Loucy (cell line): ENCODE data around the gene PDCD10.
A peak's percentile ranks its signal among the peaks of the same experiment; 100 is the strongest.

ENCODE experiments used
- H2AFZ ChIP-seq: fragments of 200-600 bp; sonication (generic); 2 replicates; pipeline ENCODE4 v1.6.0; 2016; ENCODE audit warnings: antibody characterized with exemption, mild to moderate bottlenecking, low read length, moderate library complexity
- H3F3A ChIP-seq: fragments of 200-600 bp; 2 replicates; pipeline ENCODE4 v1.6.0; 2016; ENCODE audit warnings: antibody characterized with exemption, low read depth, mild to moderate bottlenecking
- H3K27me3 ChIP-seq: fragments of 200-600 bp; sonication (generic); 2 replicates; pipeline ENCODE4 v1.6.1; 2014; ENCODE audit warnings: low read length, mild to moderate bottlenecking; ENCODE audit not compliant: insufficient read depth, poor library complexity, severe bottlenecking
- H3K36me3 ChIP-seq: fragments of 200-600 bp; sonication (generic); 2 replicates; pipeline ENCODE4 v1.6.1; 2016; ENCODE audit warnings: low read length; ENCODE audit not compliant: insufficient read depth
- H3K4me1 ChIP-seq: fragments of 200-600 bp; sonication (generic); 2 replicates; pipeline ENCODE4 v1.5.1; 2014; ENCODE audit warnings: low read length, mild to moderate bottlenecking; ENCODE audit not compliant: insufficient read depth, poor library complexity, severe bottlenecking
- H3K4me2 ChIP-seq: fragments of 200-600 bp; sonication (generic); 2 replicates; pipeline ENCODE4 v1.6.0; 2014; ENCODE audit warnings: antibody characterized with exemption, low read length, low read depth, mild to moderate bottlenecking; ENCODE audit not compliant: poor library complexity, severe bottlenecking
- H3K4me3 ChIP-seq: fragments of 200-600 bp; sonication (generic); 2 replicates; pipeline ENCODE4 v1.5.1; 2014; ENCODE audit warnings: low read length, mild to moderate bottlenecking, mixed read lengths; ENCODE audit not compliant: poor library complexity, severe bottlenecking
- H3K79me2 ChIP-seq: fragments of 200-600 bp; sonication (generic); 2 replicates; pipeline ENCODE4 v1.6.1; 2014; ENCODE audit warnings: low read length; ENCODE audit not compliant: insufficient read depth
- H3K9ac ChIP-seq: fragments of 200-600 bp; sonication (generic); 2 replicates; pipeline ENCODE4 v1.6.0; 2014; ENCODE audit warnings: mild to moderate bottlenecking, low read depth, low read length, moderate library complexity; ENCODE audit not compliant: poor library complexity, severe bottlenecking
- H3K9me2 ChIP-seq: fragments of 200-600 bp; sonication (generic); replicated peaks from 2 replicates; pipeline ENCODE4 v1.6.1; 2016; ENCODE audit warnings: low read depth, low read length, mixed read lengths
- H3K9me3 ChIP-seq: fragments of 200-600 bp; sonication (generic); 2 replicates; pipeline ENCODE4 v1.6.1; 2014; ENCODE audit warnings: mild to moderate bottlenecking, antibody characterized with exemption, low read length, low read depth; ENCODE audit not compliant: insufficient read depth
- H4K20me1 ChIP-seq: fragments of 200-600 bp; sonication (generic); 2 replicates; pipeline ENCODE4 v1.6.0; 2014; ENCODE audit warnings: antibody characterized with exemption, low read length, mild to moderate bottlenecking; ENCODE audit not compliant: insufficient read depth, poor library complexity, severe bottlenecking
- CTCF ChIP-seq: fragments of 200-600 bp; sonication (generic); conservative IDR thresholded peaks from 2 replicates; pipeline ENCODE4 v1.5.1; 2014; ENCODE audit warnings: mild to moderate bottlenecking, antibody characterized with exemption, low read length
- EZH2phosphoT487 ChIP-seq: fragments of 200-600 bp; IDR thresholded peaks from 2 replicates; pipeline ENCODE4 v1.6.1; 2018; ENCODE audit warnings: antibody characterized with exemption, mild to moderate bottlenecking, moderate library complexity, borderline replicate concordance

The PDCD10 gene

GRCh38 chr3:167651826-167652225 lies 82.9 kb downstream of the PDCD10 start:
- Histone ChIP-seq H3K9me3 (no peaks in the 10 kb centered on the region), H2AFZ (no peak overlapping the region), H3K4me1 (peaks cover 9% of the 10 kb centered on the region), H3K27me3 (no peaks in the 10 kb centered on the region), H3K9me2 (no peaks in the 10 kb centered on the region), H3K9ac (no peak overlapping the region), H3K79me2 (no peaks in the 10 kb centered on the region), H3F3A (no peaks in the 10 kb centered on the region), H3K4me2 (no peak overlapping the region), H4K20me1 (no peaks in the 10 kb centered on the region), H3K4me3 (no peak overlapping the region), H3K36me3 (no peaks in the 10 kb centered on the region)
- TF ChIP-seq EZH2phosphoT487 (no peak), CTCF (no peak)

GRCh38 chr3:167650459-167650858 lies 84.2 kb downstream of the PDCD10 start:
- H3K79me2 ChIP-seq: no peaks in the 10 kb centered on the region

GRCh38 chr3:167649746-167650145 lies 84.9 kb downstream of the PDCD10 start:
- no peak for TF ChIP-seq EZH2phosphoT487
- TF ChIP-seq CTCF: no peak
- Histone ChIP-seq H3K27me3 (no peaks in the 10 kb centered on the region), H3K9me3 (no peaks in the 10 kb centered on the region), H4K20me1 (no peaks in the 10 kb centered on the region), H3K79me2 (no peaks in the 10 kb centered on the region), H3K4me3 (no peak overlapping the region), H3K9ac (no peak overlapping the region), H3K4me2 (no peak overlapping the region), H3K9me2 (no peaks in the 10 kb centered on the region), H3K4me1 (peaks cover 9% of the 10 kb centered on the region), H3K36me3 (no peaks in the 10 kb centered on the region), H2AFZ (no peak overlapping the region), H3F3A (no peaks in the 10 kb centered on the region)

More at GRCh38 chr3:167650459-167650858, 84.2 kb downstream of the PDCD10 start:
- TF ChIP-seq CTCF (no peak), EZH2phosphoT487 (no peak)
- Histone ChIP-seq H3K9me3 (no peaks in the 10 kb centered on the region), H3K9ac (no peak overlapping the region), H3F3A (no peaks in the 10 kb centered on the region), H4K20me1 (no peaks in the 10 kb centered on the region), H2AFZ (no peak overlapping the region), H3K9me2 (no peaks in the 10 kb centered on the region), H3K4me1 (peaks cover 9% of the 10 kb centered on the region), H3K4me2 (peak overlapping the region; percentile 2), H3K4me3 (no peak overlapping the region), H3K36me3 (no peaks in the 10 kb centered on the region), H3K27me3 (no peaks in the 10 kb centered on the region)
